NCI-H2107 treated with DMSO at 0.1 percent for 48 hours (cell line): ENCODE data around the gene NRXN3.

Experiments used
- DNase-seq: peaks from one replicate; lab custom pipeline; 2025; ENCODE audit not compliant: unreplicated experiment; lab: John Stamatoyannopoulos, UW

Gene NRXN3

DNA sequence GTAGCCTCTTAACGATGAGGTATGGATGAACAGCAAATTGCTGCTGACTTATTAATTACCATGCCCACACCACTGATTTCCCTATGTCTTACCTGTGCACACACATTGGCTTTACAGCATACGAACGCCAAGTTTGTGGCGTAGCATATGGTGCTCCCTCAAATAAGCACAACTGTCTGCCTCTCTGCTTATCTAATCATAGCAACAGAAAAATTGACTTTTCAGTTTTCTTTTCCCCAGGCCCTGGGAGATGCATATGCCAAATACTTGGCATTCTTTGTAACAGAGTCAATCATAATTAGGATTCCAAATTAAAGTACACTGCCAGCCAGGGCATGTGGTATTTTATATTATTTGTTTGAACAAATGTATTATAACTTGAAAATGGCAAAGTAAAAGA lies 1415.7 kb downstream of the NRXN3 start:
- no peak for DNase-seq

DNA sequence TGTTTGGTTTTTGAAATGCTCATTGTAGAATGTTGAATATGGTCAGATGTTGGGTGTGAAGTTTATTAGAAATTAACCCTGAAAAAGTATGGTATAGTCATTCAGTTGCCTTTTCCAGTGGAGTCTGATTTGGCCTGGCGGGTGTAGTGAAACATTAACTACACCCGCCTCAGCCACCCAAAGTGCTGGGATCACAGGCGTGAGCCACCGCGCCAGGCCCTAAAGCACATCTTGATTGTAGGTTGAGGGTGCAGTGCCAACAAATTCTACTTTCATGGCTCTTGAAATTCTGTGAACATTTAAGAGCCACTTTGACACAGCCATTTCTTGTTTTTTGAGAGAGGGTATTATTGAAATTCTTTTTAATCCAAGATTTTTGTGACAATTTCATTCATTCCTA lies 1416.2 kb downstream of the NRXN3 start:
- no peak for DNase-seq

DNA sequence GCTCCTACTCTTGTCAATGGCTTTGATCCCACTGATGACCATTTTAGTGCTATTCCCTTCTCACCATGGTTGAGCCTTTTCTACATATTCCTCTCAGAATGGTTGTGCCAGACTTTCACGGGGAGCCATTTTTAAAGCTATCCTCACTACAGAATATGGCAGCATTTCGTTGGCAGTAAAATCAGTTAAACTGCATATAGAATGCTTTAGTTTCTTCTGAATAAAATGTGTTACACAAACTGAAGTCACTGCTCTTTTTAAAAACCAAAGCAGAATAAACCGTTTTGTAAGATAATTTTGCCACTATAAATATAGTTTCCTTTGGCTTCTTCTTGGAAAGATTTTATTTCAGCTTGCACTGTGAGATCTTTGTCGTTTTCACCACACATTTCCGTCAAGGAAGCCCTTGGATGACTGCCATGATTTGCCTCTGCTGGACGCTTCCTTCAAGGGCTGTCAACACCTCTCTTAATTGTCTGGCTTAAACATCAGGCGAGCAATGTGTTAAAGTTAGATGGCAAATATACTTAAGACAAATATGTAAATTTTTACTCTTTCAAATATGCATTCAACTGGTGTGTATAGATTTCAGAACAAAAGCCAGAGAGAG lies 1416.9 kb downstream of the NRXN3 start:
- DNase-seq = no peak

DNA sequence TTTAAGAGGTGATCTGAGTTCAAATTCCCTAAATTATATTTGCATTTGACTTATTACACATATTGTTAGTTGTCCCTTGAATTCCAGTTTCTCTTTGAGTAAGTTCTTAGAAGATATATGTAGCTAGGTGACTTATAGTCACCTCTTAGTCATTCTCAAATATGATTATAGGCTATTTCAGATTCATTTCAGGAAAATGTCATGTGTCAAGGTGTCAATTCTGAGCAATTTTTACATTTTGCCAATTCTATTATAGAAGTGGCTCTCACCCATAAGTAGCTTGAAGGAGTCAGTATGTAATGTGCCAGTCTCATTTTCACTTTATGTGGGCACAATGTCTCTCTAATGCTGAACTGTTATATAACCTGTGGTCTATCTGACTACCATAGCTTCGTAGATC lies 1417.7 kb downstream of the NRXN3 start:
- DNase-seq = no peak

DNA sequence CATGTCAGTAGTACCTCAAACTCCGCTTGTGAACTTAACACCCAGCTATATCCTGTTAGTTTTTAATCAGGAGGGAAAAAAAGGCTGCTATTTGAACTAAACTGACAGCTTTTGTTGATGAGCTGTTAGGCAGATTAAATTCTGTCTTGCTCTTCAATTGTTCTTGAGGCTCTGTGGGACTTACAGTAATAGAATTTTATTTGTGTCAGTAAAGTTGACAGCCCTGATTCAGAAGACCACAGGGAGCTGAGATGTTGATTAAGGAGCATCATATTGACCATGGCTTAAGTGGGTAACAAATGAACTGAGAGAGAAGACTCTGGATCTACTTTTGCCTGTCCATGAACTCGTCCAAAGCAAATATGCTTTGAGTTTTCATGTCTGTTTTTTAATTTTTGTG lies 1418.2 kb downstream of the NRXN3 start:
- no peak for DNase-seq

DNA sequence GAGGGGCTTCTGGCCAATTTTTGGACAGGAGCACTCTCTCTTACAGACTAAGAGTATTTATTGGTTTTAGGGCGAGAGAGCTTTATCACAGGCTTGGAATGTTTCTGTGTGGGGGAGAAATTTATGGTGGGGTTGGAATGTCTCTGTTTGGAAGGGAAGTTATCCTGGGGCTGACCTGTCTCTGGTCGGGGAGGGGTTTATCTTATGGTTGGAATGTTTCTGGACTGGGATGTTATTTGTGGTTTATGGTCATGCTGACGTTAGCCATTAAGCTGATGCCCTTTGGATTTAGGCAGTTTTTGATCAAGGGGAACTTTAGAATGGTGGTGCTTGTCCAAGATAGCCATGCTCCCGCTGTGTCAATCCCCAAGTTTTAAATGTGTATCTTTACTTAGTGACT lies 1426.4 kb downstream of the NRXN3 start:
- DNase-seq = no peak

DNA sequence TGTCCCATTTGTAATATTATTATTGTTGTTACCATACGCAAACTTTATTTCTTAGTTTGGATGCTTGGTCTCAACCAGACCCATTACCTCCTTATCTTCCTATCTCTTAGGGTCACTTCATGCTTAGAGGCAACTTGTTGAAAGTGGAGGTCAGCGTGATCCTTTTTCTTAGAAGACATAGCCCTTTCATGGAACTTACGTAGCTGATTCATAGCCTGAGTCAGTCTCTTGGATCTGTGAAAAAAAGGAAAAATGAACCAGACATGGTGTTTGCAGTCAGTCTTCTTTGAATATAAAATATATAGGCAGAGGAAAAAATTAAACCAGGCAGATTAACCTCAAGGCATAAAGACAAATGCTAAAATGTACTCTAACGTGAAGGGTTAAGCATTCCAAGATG lies 1427.4 kb downstream of the NRXN3 start:
- DNase-seq = no peak

DNA sequence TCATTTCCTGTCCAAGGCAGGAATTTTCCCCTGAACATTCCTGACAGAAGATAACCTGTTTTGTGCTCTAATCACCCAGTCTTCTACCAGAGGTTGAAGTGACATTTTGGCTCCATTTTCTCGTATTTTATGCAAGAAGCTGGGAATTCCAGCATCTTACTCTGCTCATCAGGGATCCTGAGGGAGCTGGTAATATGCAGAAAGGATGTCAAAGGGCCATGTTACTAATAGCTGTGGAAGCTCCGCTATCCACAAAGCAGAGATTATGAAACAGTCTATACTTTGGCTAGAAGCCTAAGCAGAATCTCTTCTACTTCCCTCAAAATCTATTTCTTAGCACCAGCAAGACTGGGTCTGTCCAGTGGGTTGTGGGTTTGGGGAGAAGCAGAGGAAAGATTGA lies 1428.2 kb downstream of the NRXN3 start:
- DNase-seq = no peak

DNA sequence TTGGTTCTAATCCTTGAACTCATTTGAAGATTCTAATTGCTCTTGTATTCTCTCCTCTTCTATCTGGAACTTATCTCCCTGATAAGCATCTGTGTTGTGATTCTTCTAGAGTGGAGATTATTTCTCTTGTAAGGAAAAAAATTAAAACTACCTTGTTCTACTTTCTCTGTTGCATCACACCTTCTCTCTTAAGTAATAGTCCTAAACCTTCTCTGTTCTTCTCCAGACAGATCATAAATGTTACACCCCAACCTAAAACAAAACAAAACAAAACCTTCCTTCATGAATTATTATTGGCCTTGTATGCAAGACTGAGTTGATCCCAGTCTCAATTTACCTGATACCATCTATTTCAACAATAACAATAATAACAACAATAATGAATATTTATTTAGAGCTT lies 1429.1 kb downstream of the NRXN3 start:
- no peak for DNase-seq

DNA sequence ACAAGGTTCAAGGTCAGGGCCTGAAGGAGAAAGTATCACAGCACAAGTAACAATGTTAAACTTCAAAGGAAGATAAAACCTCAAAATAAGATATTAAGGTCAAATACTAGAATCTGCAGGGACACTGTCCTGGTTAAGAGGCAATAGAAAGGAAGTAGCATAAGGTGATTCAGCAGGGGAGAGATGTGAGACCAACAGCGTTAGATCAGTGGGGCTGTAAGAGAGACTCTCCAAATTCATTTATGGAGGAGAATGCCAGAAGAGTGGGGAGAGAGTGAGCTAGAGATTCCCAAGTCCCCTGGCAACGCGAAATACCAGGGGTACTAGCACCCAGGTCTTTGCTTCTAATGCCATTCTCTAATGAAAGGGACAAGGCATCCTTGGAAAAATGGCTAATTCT lies 1430.2 kb downstream of the NRXN3 start:
- no peak for DNase-seq

DNA sequence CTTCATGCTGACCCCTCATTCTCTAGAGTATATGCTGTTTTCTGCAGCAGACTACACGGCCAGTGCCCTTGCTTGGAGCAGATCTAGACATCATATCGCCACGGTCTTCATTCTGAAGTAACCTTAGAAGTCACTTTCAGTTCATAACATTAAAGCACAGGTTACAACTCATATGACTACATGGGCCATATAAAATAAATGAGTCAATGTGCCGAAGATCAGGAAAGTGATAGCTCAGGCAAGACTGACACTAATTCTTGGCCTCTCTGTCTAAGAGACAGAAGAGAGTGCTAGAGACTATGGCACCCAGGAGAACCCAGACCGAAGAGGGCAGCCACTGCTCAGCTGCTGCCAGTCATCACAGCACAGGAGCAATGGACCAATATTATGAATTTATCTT lies 1431.4 kb downstream of the NRXN3 start:
- DNase-seq = no peak

DNA sequence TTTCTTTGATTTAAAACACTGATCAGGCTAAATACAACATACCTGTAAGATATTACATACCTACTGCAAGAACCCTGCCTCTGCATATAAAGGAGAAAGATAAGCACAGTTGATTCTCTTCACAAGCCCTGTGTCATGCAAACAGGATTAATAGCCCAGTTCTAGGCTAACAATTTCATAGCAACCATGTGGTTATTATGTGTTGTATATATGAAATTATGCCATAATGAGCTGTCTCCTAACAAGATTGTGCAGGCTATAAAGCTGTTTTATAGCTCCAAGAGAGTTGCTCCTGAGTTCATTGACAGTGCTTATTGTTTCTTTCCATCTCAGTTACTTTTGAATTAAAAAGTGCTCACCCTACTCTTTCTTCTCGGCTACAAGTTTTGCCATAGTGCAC lies 1431.9 kb downstream of the NRXN3 start:
- no peak for DNase-seq

DNA sequence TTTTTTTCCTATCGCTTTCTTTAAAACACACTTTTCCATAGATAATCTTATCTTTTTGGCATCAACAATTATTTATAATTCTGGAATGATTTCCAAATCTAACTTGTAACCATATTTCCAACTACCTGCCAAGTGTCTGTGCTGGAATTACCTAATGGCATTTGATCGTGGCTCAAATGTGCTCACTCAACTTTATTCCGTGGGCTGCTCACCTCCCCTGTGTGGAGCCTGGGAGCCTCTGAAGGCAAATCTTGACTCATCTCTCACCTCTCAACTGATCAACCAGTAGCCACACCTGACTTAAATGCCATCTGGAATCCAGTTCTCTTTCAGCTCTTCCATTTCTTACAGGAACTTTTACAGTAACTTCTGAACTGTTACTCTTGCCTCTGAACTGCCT lies 1432.6 kb downstream of the NRXN3 start:
- no peak for DNase-seq

DNA sequence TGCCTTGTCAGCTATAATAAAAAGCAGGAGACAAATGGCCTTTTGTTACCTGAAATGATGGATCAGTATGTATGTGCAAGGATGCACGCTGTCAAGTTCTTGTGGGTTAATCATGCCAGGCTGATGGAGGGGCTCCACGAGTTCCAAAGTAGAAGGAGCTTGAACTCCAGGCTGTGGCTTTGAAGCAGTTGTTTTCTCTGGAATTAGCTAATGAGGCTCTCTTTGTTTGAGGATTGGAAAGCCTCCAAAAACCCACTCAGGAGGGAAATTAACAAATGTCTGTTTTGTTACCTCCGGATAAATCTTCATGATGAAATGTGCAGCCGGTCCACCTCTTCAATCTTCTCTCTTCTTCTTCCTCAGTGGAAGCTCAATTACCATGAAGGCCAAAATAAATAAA lies 1435.7 kb downstream of the NRXN3 start:
- DNase-seq = peak; percentile 93

DNA sequence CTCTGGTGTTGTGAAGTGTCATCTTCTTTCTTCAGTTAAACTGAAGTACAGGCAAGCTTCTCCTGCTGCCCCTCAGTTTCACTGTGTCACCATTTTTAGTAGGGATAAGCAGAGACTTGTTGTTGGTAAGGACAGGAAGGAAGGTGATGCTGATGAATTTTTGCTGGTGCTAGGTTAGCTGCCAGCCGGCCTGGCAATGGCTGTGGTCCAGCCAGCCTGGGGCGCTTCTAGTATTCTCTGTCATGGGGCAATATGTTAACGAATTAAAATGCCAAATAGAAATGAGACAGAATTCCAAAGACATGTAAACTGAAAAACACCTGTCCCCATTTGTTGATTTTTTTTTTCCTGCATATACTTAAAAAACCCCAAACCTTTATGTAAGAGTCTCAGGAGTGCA lies 1438.3 kb downstream of the NRXN3 start:
- no peak for DNase-seq

DNA sequence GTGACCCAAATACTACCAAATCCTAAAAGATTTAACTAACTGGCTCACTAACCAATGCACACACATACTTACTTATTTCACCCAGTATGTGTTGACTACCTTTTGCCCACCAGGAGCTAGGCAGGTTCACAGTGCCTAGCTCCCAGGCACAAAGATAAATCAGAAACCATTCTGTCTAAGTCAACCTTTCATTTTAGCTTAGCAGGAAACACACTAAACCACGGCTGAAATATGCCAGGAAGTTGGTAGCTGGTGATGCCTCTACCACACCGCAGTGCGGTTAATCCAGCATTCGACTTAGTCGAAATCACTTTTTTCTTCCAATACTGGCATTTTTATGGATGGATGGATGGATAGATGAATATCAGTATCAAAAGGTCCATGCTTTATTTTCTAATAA lies 1443.5 kb downstream of the NRXN3 start:
- DNase-seq = no peak

DNA sequence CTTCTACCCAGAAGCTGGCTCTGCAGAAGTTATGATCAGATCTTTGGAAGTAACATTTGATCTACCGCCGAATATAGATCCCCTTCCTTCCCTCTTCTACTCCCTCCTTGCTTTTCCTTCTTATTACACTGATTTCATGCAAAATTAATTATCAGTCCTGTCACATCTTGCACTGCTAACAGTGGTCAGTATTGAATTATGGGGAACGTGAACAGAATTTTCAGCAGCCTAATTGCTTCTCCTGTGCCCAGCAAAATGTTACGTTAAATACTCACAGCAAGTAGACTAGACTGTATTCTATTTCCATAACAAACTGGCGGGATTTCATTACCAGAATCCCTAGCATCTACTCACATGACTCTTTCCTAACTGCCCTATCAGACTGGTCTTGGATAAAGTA lies 1444.3 kb downstream of the NRXN3 start:
- no peak for DNase-seq

DNA sequence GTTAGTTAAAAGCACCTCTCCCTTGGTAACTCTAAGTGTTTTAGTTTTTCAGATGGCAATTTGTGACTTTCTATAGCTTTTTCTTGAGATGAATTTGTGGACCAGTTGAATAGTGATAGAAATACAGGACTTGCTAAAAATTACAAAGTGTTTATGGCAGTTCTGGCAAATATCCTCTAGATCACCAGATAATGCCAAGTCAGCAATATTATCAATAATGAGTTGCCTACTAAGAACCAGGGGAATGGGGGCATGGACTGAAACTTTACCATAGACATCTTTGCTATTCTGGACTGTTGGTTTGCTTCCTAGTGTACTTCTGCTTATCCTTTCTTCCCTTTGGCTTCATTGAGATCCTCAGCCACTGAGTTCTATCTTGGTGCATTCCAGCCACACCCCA lies 1456.9 kb downstream of the NRXN3 start:
- no peak for DNase-seq

DNA sequence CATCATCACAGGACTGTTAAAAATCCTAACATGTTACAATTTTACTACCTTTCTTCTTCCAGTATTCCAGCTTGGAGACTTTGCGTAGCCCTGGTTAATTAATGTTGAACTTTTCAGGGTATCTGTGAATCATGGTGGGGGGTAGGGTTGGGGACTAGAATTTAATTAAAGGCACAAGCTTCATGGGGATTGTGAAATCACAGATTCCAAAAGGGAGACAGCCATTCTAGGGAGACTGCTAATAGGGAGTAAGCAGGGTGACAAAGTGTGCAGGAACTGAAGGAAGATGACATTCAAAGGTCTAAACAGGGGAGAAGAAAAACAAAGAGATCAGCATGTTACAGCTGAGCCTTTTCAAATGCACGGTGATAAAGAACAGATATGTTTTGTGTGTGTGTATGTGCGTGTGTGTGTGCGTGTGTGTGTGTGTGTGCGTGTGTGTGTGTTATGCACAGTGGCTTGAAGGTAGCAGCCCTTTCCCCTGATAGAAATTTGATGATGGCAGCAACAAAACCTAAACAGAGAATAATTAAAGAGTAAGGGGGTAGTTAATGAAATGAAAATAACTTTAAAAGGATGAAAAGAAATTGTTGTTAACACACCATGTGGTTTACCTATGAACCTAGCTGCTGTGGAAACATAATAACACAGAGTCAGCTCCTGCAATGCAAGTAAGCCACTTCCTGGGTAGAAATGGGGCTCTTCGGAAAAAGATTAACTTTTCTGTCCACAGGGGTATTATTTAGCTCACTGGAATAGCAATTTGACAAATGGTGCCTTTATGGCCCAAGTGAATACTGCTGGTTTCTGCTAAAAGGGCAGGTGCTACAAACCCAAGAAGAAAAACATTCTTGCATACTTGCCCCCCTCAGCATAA lies 1459.5 kb downstream of the NRXN3 start:
- no peak for DNase-seq

DNA sequence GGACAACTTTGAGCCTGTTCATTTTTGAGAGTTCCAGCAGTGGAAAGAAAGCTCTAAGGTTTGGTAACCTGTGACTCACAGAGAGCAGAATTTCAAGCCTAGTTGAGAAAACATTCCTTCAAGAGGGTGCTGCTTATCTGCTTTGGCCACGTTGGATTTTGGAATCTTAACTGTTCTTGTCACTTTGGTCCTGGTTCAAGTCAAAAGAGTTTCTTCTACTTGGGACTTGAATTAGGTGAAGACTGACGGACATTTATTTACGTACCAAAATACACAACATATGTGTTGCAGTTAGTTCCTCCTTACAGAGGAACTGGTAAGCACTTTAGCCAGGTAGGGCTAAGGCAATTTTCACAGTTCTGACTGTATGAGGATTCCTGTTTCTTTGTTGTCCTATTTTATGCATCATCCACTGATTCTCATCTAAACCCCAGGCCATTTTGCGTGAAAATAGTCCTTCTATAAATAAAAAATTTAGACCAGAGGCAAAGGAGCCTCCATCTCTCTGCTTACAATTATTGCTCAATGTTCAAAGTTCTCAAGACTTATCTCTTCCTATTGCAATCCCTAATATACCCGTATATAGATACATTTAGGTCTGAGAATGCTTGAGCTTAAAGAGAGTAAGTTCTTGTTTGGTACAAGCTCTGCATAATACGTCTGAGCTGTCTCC lies 1460.3 kb downstream of the NRXN3 start:
- DNase-seq = no peak

DNA sequence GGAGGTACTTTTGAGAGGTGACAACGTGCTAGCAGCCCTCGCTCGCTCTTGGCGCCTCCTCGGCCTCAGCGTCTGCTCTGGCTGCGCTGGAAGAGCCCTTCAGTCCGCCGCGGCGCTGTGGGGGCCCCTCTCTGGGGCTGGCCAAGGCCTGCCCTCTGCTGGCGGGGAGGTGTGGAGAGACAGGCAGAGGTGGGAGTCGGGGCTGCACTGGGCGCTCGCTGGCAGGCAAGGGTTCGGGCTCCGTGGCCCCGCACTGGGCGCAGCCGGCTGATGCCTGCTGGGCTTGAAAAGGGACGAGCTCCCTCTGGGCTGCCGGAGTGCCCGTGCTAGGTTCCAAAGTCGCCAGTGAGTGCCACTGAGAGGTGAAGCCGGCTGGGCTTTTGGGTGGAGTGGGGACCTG lies 1461.1 kb downstream of the NRXN3 start:
- no peak for DNase-seq

DNA sequence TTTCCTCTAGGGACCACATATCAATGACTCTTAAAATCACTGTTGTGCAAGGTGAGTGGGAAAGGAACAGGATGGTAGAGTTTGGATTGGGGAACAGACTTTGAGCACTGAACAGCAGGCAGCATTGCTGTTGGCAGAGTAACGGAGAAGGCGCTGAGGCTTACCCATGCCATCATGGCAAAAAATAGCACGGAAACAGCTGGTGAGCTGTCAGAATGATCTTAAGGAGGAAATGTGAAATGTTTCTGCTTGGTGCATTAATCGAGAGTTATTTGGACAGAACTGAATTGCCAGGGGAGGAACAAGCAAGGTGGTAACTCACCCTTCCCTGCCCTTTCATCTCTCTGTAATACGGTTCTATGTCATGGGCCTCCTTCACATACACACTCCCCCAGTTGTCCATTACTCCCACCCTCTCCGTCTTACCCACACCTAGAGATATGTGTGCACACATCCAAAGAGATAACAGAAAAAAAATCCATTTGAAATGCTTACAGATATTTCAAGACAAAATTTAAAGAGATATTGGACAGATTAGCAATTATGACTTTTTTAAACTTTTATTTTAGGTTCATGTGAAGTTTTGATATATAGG lies 1468.6 kb downstream of the NRXN3 start:
- no peak for DNase-seq
